NCI-H2227 (cell line): Measurements from ENCODE around the gene RGS8.
A peak's percentile ranks its signal among the peaks of the same experiment; 100 is the strongest.

Source experiments
- DNase-seq: peaks from one replicate; lab custom pipeline; 2025; ENCODE audit not compliant: unreplicated experiment; lab: John Stamatoyannopoulos, UW

RGS8 gene

GRCh38 chr1:182672487-182672836 lies 11.9 kb downstream of the RGS8 start:
- no peak for DNase-seq

- DNase-seq: peak; percentile 85
Measured at GRCh38 chr1:182671750-182672486, 12.5 kb downstream of the RGS8 start.

GRCh38 chr1:182670032-182670749 lies 14.2 kb downstream of the RGS8 start:
- no peak for DNase-seq

- DNase-seq: no peak
Measured at GRCh38 chr1:182669266-182669665, 15.1 kb downstream of the RGS8 start.

- DNase-seq: peak; percentile 23
Measured at GRCh38 chr1:182668521-182669054, 15.8 kb downstream of the RGS8 start.

- DNase-seq: no peak
Measured at GRCh38 chr1:182667848-182668505, 16.4 kb downstream of the RGS8 start.

GRCh38 chr1:182666706-182667105 lies 17.7 kb downstream of the RGS8 start:
- no peak for DNase-seq

- DNase-seq: no peak
Measured at GRCh38 chr1:182664296-182664695, 20.1 kb downstream of the RGS8 start.

- DNase-seq: no peak
Measured at GRCh38 chr1:182662956-182663355, 21.4 kb downstream of the RGS8 start.

- no peak for DNase-seq
Measured at GRCh38 chr1:182662121-182662890, 22.1 kb downstream of the RGS8 start.

GRCh38 chr1:182658055-182658454 lies 26.3 kb downstream of the RGS8 start:
- DNase-seq: no peak

- no peak for DNase-seq
Measured at GRCh38 chr1:182656842-182657397, 27.5 kb downstream of the RGS8 start.

GRCh38 chr1:182653986-182654385 lies 30.4 kb downstream of the RGS8 start:
- DNase-seq: no peak

GRCh38 chr1:182652933-182653332 lies 31.5 kb downstream of the RGS8 start:
- DNase-seq: no peak

- DNase-seq: no peak
Measured at GRCh38 chr1:182651339-182651724, 33.1 kb downstream of the RGS8 start.

- no peak for DNase-seq
Measured at GRCh38 chr1:182650678-182651338, 33.6 kb downstream of the RGS8 start.

GRCh38 chr1:182649041-182649440 lies 35.3 kb downstream of the RGS8 start:
- no peak for DNase-seq

GRCh38 chr1:182646739-182647138 lies 37.6 kb downstream of the RGS8 start:
- DNase-seq: no peak

GRCh38 chr1:182644886-182645285 lies 39.5 kb downstream of the RGS8 start:
- no peak for DNase-seq

- no peak for DNase-seq
Measured at GRCh38 chr1:182643699-182644098, 40.7 kb downstream of the RGS8 start.
